Sigmoid colon (tissue), 4 donors: ENCODE data around the gene SMOC2.

Experiments
- POLR2A ChIP-seq, 2 donors: fragments of 450-650 bp; IDR thresholded peaks; one replicate each; pipeline ENCODE4 v1.6.1; 2016; ENCODE audit warnings: antibody characterized with exemption in 2 of 2, mild to moderate bottlenecking in 2 of 2, moderate library complexity in 2 of 2
- POLR2AphosphoS5 ChIP-seq, 4 donors: sonication (generic); formaldehyde crosslinking; IDR thresholded peaks; one replicate each; pipeline ENCODE4 v1.6.1; 2017; ENCODE audit warnings: antibody characterized with exemption in 4 of 4
- TF ChIP-seq, protein P1 (sequence below), 4 experiments: fragments of 450-650 bp in 3 of 4; fragments of 200-600 bp in 1 of 4; IDR thresholded peaks; one replicate each; pipeline ENCODE4 v1.5.1; 2016 to 2019; ENCODE audit warnings: antibody characterized with exemption in 4 of 4, mild to moderate bottlenecking in 3 of 4, moderate library complexity in 2 of 4

DNA sequence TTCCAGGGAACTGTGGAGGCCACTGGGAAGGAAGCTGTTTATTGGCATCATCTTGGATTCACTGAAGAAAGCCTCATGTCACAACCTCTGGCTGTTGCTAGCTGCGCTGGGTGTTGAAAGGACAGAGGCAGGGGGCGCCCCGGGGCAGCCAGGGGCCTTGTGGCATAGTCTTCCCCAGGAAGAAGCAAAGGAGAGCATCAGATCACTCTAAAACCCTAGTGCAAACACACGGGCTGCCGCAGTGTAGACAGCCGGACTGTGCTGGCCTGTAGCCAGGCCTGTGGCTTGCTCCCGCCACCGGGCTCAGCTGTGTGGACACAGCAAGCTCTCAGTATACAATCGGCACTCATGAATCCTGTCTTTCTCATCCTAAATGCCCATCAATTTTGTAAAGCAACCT lies 23.8 kb upstream of the SMOC2 start:
- TF ChIP-seq, protein P1, sequence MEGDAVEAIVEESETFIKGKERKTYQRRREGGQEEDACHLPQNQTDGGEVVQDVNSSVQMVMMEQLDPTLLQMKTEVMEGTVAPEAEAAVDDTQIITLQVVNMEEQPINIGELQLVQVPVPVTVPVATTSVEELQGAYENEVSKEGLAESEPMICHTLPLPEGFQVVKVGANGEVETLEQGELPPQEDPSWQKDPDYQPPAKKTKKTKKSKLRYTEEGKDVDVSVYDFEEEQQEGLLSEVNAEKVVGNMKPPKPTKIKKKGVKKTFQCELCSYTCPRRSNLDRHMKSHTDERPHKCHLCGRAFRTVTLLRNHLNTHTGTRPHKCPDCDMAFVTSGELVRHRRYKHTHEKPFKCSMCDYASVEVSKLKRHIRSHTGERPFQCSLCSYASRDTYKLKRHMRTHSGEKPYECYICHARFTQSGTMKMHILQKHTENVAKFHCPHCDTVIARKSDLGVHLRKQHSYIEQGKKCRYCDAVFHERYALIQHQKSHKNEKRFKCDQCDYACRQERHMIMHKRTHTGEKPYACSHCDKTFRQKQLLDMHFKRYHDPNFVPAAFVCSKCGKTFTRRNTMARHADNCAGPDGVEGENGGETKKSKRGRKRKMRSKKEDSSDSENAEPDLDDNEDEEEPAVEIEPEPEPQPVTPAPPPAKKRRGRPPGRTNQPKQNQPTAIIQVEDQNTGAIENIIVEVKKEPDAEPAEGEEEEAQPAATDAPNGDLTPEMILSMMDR (IDR thresholded peaks at IDR 0.05), result no peak
- TF ChIP-seq POLR2A (IDR thresholded peaks at IDR 0.05), result no peak
- no peak for TF ChIP-seq POLR2AphosphoS5 (IDR thresholded peaks at IDR 0.05)
